Nephron (organoid): Measurements from ENCODE around the gene TGFBR3L.

ENCODE experiments used
- H3K27ac Mint-ChIP-seq, 3 experiments: 2 replicates each; pipeline ENCODE4 v1.8.0; 2020; ENCODE audit warnings: mixed read lengths in 3 of 3, mild to moderate bottlenecking in 2 of 3, moderate library complexity in 1 of 3
- H3K27me3 Mint-ChIP-seq: 2 replicates; pipeline ENCODE4 v1.8.0; 2021; ENCODE audit warnings: low read depth, mild to moderate bottlenecking, moderate library complexity, mixed read lengths
- H3K36me3 Mint-ChIP-seq: 2 replicates; pipeline ENCODE4 v1.8.0; 2020; ENCODE audit warnings: low read depth, mixed read lengths
- H3K4me1 Mint-ChIP-seq: 2 replicates; pipeline ENCODE4 v1.8.0; 2020; ENCODE audit warnings: mixed read lengths
- H3K4me3 Mint-ChIP-seq, 3 experiments: 2 replicates each; pipeline ENCODE4 v1.8.0; 2020; ENCODE audit warnings: mild to moderate bottlenecking in 3 of 3, mixed read lengths in 3 of 3, moderate library complexity in 2 of 3
- H3K9me3 Mint-ChIP-seq: 2 replicates; pipeline ENCODE4 v1.8.0; 2020; ENCODE audit warnings: mixed read lengths
- TF ChIP-seq, protein P1 (sequence below), 3 experiments: fragments of 200-600 bp; sonication (generic); IDR thresholded peaks; one replicate each; pipeline ENCODE4 v1.5.0; 2021; ENCODE audit warnings: antibody characterized with exemption in 3 of 3; ENCODE audit not compliant: unreplicated experiment in 3 of 3

TGFBR3L gene

DNA sequence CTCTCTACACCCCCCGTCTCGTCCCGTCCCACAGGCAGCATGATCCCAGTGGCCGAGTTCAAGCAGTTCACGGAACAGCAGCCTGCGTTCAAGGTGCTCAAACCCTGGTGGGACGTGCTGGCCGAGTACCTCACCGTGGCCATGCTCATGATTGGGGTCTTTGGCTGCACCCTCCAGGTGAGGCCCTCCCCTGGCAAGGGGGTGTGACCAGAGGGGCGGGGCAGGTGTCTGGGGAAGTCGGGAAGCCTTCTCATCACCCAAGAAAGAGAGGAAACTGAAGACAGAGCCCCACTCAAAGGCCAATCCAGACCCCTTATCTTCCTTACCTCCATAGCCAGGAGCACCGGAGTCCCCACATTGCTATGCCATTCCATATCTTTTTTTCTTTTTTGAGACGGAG is 19.1 kb upstream of the TGFBR3L start:
- no peaks in the 10 kb centered on the region for H3K36me3 Mint-ChIP-seq
- TF ChIP-seq, protein P1, sequence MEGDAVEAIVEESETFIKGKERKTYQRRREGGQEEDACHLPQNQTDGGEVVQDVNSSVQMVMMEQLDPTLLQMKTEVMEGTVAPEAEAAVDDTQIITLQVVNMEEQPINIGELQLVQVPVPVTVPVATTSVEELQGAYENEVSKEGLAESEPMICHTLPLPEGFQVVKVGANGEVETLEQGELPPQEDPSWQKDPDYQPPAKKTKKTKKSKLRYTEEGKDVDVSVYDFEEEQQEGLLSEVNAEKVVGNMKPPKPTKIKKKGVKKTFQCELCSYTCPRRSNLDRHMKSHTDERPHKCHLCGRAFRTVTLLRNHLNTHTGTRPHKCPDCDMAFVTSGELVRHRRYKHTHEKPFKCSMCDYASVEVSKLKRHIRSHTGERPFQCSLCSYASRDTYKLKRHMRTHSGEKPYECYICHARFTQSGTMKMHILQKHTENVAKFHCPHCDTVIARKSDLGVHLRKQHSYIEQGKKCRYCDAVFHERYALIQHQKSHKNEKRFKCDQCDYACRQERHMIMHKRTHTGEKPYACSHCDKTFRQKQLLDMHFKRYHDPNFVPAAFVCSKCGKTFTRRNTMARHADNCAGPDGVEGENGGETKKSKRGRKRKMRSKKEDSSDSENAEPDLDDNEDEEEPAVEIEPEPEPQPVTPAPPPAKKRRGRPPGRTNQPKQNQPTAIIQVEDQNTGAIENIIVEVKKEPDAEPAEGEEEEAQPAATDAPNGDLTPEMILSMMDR (IDR thresholded peaks at IDR 0.05; ENCODE audit: unreplicated experiment in 3 of 3), result no peak
- peaks cover 18% of the 10 kb centered on the region for H3K27me3 Mint-ChIP-seq
- H3K27ac Mint-ChIP-seq, result no peak overlapping the region
- no peak overlapping the region for H3K4me3 Mint-ChIP-seq
- H3K4me1 Mint-ChIP-seq, result no peaks in the 10 kb centered on the region
- H3K9me3 Mint-ChIP-seq, result no peaks in the 10 kb centered on the region

- Mint-ChIP-seq H3K9me3 (no peaks in the 10 kb centered on the region), H3K36me3 (no peaks in the 10 kb centered on the region), H3K4me3 (no peak overlapping the region), H3K4me1 (no peaks in the 10 kb centered on the region), H3K27me3 (peaks cover 6% of the 10 kb centered on the region), H3K27ac (no peak overlapping the region)
- TF ChIP-seq, protein P1 (IDR thresholded peaks at IDR 0.05; ENCODE audit: unreplicated experiment in 3 of 3), result no peak
These were observed 17.3 kb upstream of the TGFBR3L start for GRCh38 chr19:7897292-7897691.

GRCh38 chr19:7898967-7899366 is 15.7 kb upstream of the TGFBR3L start:
- Mint-ChIP-seq H3K27ac (no peak overlapping the region), H3K4me1 (peaks cover 8% of the 10 kb centered on the region), H3K27me3 (peaks cover 3% of the 10 kb centered on the region), H3K36me3 (no peaks in the 10 kb centered on the region), H3K4me3 (no peak overlapping the region), H3K9me3 (no peaks in the 10 kb centered on the region)
- TF ChIP-seq, protein P1 (IDR thresholded peaks at IDR 0.05; ENCODE audit: unreplicated experiment in 3 of 3), result no peak

GRCh38 chr19:7899751-7900378 is 14.8 kb upstream of the TGFBR3L start:
- Mint-ChIP-seq H3K4me1 (peaks cover 11% of the 10 kb centered on the region), H3K27me3 (no peaks in the 10 kb centered on the region), H3K27ac (no peak overlapping the region), H3K9me3 (no peaks in the 10 kb centered on the region), H3K36me3 (no peaks in the 10 kb centered on the region), H3K4me3 (no peak overlapping the region)
- TF ChIP-seq, protein P1 (IDR thresholded peaks at IDR 0.05; ENCODE audit: unreplicated experiment in 3 of 3), result no peak

- Mint-ChIP-seq H3K4me1 (peaks cover 16% of the 10 kb centered on the region), H3K4me3 (peak overlapping the region in 1 of 3 experiments; percentile 48), H3K27me3 (no peaks in the 10 kb centered on the region), H3K36me3 (no peaks in the 10 kb centered on the region), H3K27ac (no peak overlapping the region), H3K9me3 (no peaks in the 10 kb centered on the region)
- TF ChIP-seq, protein P1 (IDR thresholded peaks at IDR 0.05; ENCODE audit: unreplicated experiment in 3 of 3), result no peak
These were observed 14.2 kb upstream of the TGFBR3L start for GRCh38 chr19:7900401-7900870.

DNA sequence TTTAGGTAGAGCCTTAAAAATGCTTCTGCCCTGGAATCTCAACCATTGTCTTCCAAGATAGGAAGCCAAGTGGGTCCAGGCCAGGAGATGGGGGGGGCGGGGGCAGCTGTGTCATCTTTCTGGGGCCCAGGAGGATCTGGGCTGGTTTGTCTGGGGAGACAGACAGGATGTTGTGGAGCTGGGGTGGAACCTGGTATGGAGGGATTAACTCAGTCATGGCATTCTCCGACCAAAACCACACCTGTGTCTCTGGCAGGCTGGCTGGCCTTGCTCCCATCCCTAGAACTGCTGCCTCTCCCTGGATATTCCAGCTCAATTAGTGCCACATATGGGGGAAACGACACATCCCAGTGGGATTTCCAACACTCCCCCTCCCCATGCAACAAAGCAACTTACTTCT is 13.7 kb upstream of the TGFBR3L start:
- H3K9me3 Mint-ChIP-seq, result no peaks in the 10 kb centered on the region
- H3K36me3 Mint-ChIP-seq, result no peaks in the 10 kb centered on the region
- no peaks in the 10 kb centered on the region for H3K27me3 Mint-ChIP-seq
- no peak overlapping the region for H3K27ac Mint-ChIP-seq
- H3K4me3 Mint-ChIP-seq, result peak overlapping the region in 1 of 3 experiments; percentile 71
- peaks cover 21% of the 10 kb centered on the region for H3K4me1 Mint-ChIP-seq
- TF ChIP-seq, protein P1 (IDR thresholded peaks at IDR 0.05; ENCODE audit: unreplicated experiment in 3 of 3), result no peak
